HG03135 (cell line): ENCODE data around the gene IL10RA.
A peak's percentile ranks its signal among the peaks of the same experiment; 100 is the strongest.

Source experiments
- ATAC-seq: cut with Tn5 transposase; IDR thresholded peaks from one replicate; pipeline ENCODE4 v1.9.1; 2021; ENCODE audit warnings: mild to moderate bottlenecking, moderate library complexity; ENCODE audit not compliant: unreplicated experiment

IL10RA gene

DNA sequence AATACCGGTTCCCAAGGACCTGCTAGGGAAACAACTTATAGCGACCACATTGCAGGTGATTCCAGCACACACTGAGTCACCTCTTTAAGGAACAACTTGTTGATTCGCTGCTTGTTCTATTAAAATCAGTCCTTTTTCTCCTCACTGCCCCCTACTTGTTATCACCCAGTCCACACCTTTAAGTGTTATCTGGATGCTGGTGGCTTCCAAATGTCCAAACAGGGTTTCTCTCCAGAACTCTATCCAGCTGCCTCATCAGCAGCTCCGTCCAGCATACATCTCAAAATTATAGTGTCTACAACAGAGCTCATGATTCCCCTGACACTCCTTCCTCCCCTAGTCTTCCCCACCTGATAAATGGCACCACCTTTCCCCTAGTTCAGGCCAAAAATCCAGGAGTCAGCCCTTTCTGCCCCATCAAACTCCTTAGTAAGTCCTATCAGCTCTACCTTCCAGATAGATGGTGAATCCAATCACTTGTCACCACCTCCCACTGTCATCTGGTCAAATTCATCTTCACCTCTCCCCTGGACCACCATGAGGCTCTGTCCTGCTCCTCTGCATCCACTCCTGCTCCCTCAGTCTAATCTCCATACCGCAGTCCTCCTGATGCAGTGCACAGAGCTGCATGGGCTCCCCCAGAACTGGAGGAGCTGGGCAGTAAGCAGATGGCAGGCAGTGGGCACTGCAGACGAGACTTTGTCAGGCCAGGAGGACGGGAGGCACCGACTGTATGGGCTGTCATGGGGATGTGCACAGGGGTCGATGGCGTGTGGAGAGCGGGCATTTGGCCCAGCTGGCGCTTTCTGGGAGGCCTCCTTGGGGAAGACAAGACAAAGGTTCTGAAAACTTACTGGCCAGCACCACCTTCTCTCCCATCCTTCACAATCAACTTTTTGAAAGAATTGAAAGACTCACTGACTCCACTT is 19.3 kb downstream of the IL10RA start:
- ATAC-seq: no peak

DNA sequence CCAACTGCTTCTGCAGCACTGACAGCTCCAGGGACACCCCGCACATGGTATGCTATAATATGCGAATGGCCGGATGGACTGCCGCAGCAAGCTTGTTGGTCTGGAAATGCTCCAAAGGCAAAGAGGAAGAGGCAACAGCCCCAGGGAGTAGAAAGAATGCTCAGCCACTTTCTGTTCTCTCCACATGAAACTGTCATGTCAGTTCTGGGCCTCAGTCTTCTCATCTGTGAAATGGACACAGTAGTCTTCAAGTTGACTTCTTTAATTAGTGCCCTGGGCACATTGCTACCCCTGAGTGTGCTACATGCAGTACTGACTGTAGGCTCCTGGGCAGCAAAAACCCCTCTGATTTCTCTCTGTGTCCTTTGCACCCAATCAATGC is 19.9 kb downstream of the IL10RA start:
- ATAC-seq: no peak

DNA sequence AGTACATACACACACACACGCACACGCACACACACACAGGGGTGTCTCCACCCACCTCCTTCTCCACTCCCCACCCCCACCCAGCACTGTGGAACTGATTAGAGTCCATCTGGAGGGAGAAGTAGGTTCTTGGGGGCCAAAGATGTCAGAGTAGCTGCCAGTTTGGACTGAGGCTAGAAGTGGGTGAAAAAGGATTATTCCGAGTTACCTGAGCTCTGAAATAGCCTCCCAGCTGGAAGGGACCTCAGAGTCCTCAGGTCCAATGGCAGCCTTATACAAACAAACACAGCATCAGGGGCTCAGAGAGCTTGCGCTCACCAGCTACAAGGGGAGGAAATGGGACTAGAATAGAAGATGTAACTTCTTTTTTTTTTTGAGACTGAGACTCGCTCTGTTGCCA is 20.8 kb downstream of the IL10RA start:
- no peak for ATAC-seq

DNA sequence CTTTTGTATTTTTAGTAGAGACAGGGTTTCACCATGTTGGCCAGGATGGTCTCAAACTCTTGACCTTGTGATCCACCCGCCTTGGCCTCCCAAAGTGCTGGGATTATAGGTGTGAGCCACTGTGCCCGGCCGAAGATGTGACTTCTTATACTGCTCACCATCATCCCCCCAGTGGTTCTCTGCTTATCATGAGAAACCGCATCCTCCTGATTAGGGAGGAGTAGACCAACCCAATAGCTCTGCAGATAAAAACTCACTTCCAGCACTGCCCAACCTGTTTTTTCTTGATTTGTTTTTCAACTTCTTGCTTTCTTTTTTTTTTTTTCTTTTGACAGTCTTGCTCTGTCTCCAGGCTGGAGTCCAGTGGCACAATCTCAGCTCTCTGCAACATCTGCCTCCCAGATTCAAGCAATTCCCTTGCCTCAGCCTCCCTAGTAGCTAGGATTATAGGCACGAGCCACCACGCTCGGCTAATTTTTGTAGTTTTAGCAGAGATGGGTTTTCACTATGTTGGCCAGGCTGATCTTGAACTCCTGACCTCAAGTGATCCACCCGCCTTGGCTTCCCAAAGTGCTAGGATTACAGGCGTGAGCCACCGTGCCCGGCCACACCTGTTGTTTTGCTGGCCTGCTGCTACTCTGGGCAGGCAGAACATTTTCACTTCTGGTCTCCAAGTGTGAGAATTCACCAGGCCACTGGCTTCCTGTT is 21.5 kb downstream of the IL10RA start:
- peak; percentile 41 for ATAC-seq

DNA sequence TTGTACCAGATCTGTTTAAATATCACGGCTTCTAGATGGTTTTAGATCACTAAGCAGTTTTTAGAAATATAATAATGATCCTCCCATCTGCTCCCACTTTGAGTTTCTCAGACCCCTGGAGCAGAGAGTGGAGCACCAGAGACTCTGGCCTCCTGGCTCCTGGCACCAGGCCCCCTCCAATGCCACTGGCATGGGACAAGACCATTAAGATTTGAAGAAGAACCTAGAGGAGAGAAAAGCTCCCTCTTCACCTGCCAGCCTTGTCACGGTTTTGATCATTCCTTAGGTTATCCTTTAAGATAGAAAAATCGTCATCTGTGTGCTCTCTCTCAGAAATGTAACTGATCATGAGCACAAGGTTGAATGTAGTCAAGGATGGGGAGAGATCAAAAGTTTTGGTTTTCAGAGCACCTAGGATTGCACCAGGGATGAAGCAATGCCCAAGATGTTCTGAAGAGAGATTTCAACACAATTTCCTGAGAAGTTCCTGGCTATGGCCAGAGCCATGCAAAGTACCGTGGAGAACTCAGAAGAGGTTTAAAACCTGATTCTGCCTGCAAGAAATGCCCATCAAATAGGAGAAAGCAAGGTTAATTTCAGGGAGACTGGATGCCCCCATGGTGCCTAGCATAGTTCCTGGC is 22.2 kb downstream of the IL10RA start:
- no peak for ATAC-seq

DNA sequence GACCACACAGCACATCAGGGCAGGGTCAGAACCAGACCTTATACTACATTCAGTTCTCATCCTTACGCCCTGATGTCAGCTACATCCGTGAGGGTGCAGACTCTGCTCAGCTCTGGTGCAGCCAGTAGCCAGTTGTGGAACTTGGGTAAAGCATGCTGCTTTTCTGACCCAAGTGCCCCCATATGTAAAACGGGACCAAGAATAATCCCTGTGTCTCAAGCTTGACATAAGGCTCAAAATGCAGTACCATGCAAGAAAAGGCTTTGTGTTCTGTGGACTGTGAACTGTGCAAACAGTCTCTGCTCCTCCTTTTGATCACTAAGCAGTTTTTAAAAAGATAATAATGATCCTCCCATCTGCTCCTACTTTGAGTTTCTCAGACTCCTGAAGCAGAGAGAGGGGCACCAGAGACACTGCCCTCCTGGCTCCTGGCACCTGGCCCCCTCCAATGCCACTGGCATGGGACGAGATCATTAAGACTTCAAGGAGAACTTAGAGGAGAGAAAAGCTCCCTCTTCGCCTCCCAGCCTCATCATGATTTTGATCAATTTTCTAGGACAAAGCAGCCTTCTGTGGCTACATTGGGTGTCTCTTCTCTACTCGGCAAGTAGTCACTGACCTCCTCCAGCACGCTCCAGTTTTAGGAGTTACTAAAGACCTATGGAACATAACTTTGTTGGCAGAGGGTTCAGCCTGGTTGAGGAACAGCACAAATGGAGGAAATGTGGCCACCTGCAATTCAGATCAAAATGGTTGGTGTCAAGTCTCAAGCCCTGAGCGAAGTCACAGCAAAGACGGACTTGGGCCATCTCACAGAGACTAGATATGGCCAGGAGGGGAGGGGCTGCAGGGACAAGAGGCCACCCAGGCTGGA is 23.9 kb downstream of the IL10RA start:
- ATAC-seq: no peak

DNA sequence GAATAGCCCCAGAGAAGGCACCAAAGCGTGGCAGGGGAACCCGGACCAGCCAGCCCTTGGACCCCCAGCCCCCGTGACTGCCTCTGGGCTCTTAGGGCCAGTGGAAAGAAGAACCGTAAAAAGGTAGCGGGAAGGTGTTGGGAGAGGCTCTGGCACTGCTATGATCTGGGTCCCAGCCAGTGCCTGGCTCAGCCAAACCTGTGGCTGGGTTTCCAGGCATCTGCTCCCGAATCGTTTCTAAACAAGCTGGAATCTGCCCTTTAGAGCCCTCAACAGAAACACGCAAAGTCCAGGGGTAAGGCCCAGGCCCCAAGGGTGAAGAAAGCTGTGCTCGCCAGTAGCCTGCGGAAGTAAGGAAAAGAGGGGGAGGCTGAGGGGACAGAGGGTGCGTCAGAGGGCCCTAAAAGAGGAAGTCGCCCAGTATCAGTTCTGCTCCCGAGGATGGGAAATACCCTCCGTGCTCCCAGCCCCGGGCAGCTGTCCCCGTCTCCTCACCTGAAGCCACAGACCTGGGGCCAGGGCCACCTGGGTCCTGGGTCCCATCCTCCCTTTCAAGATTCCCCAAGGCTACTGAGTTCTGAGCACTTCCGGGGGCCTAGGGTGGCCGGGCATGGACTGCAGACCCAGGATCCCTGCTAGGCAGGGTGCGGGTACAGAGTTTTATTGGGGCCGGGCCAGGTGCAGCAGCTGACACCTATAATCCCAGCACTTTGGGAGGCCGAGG is 24.7 kb downstream of the IL10RA start:
- peak; percentile 78 for ATAC-seq

DNA sequence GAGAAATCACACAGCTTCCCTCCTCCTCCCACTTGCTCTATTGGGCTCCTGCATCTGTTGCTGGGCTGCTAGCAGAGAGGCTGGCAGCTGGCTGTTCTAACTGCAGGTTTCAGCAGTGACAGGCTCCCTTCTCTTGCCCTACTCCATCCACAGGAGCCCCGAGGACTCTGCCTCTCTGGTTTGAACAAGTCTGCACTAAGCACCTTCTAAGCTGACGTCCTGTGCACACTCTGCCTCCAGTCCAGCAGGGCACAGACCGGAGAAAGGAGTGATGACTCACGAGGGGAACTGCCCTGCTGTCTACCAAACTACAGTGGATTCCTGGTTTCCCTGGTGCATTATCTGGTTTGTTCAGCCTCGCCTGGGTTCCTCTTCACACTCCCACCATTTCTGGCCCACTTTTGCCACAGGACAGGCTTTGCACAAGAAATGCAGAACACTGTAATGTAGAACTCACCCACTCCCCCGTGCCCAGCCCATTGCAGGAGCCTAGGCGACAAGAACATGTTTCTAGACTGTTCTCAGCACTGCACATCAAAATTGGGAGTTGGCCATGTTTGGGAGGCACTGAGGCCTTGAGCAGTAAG is 26.0 kb downstream of the IL10RA start:
- no peak for ATAC-seq

DNA sequence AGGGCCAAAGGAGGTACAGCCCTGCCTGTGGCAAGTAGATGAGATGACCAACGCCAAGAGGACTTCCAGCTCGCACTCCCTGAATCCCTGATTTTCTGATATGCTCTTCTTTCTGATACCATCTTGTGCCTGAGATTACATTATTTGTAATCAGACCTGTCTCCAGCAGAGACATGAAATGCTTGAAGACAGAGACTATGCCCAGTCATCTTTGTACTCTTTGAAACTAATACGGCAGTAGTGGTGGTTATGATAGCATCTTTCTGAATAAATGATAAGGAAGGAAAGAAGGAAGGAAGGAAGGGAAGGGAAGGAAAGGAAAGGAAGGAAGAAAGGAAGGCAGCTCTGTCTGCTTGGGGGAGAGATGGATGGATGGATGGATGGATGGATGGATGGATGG is 27.8 kb downstream of the IL10RA start:
- ATAC-seq: no peak

DNA sequence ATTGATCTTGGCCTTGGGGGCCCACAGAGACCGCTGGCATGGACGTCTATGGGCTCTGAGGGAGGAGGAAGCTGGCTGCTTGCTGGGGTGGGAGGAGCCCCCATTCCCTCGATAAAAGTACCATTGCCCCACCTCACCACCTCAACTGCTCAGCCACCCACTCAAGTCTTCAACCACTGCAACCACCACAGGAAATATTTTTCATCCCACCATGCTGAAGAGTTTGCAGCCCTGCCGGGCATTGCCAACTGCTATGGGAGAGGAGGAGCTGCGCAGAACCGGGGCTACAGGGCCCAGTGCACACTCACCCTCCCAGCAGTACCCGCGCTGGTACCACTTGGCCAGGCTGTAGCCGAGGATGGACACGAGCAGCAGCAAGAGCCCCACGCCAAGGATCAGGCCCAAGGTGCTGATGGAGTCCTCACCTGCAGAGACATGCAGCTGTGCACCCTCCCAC is 29.2 kb downstream of the IL10RA start:
- no peak for ATAC-seq

DNA sequence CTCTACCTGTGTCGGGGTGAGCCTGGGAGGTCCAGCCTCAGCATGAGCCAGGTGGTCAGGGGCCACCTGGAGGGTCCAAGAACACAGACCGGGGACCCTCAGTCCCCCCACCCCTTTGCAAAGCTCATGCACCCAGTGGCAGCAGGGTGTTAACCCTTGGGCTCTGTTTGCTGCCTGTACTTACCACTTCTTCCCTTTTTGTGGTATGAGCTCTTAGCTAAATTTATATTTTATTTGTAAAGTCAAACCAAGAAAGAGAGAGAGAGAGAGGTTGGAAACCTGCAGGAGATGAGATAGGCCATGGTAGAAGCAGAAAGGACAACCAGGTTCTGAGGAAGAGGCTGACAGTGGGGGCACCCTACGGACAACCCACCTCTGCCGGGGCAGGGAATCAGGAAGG is 29.9 kb downstream of the IL10RA start:
- ATAC-seq: no peak

DNA sequence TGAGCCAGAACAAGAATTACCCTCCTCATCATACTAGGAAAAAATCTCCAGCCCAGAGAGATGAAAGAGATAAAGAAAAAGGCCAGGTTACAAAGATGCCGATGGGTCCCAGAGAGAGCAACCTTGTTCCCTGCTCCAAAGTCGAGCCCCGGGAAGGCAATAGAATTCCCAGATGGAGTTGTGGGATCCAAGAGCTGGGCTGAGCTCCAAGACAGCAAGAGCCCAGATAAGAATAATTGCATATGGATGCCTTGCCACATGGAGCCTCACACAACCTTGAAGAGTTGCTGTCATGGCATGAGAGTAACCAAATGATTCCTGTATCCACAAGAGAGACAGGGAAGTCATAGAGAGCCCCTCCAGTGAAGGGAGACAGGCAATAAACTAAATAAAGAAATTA is 30.9 kb downstream of the IL10RA start:
- ATAC-seq: no peak

DNA sequence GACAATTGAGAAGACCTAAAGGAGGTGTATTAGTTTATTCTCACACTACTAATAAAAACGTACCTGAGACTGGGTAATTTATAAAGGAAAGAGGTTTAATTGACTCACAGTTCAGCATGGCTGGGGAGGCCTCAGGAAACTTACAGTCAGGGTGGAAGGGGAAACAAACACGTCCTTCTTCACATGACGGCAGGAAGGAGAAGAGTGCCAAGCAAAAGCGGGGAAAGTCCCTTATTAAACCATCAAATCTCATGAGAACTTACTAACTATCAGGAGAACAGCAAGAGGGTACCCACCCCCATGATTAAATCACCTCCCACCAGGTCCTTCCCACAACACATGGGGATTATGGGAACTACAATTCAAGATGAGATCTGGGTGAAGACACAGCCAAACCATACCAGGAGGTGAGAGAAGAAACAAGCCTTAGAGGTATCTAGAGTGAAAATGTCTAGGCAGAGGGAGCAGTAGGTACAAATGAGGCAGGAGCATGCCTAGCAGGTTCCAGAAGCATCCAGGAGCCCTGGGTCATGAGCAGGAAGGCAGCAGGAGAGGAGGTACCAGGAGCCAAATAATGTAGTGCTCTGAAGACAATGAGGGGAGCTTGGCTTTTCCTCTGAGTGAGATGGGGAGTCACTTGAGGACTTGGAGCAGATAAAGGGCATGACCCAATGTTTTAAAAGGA is 31.6 kb downstream of the IL10RA start:
- no peak for ATAC-seq

DNA sequence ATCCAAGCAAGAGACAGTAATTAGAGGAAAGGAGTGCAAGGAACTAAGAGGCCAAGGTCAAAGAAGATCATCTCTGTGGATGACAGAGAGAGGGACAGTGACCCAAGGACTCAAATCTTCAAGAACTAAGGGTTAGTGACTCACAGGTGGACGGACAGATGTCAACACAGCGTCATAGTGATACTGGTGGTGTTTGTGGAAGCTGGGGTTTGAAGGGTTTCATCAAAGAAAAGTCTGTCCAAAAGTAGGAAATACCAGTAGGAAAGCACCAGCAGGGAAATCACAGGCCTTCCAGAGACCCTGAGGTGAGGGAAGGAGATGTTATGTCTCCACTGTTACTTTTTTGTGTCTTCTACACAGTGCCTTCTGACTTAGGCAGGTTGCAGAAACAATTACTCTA is 32.2 kb downstream of the IL10RA start:
- no peak for ATAC-seq

DNA sequence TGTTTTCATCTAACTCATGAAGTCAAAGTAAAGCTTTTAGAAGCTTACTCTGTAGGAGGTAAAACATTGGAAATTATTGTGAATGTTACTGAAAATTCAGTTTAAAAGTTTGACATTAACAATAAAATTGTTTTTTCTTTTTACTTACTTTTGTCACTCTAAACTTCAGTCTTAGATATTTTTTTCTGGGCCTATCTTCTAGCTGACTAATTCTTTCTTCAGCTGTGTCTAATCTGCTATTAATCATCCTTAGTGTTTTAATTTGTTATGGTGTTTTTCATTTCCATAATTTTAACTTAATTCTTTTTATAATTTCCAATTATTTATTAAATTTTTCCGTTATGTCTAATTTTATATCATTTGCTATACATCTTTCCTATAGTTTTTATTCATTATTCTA is 35.0 kb downstream of the IL10RA start:
- no peak for ATAC-seq

DNA sequence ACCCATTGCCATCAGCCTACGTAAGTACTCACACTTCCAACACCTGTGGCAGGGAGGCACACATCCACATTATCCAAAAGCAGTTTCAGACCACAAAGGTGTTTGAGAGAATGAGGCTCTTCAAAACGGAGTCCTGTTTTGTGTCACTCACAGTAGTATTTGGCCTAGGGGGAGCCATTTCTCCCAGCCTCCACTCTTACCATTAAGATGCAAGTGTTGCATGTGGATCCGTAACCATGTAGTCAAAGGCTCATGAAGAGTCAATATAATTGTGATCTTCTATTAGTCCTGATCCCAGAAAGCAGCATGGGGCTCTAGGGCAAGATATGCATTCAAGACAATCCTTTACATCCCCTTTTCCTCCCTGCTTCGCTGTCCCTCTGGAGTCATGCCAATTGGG is 41.5 kb downstream of the IL10RA start:
- ATAC-seq: no peak

DNA sequence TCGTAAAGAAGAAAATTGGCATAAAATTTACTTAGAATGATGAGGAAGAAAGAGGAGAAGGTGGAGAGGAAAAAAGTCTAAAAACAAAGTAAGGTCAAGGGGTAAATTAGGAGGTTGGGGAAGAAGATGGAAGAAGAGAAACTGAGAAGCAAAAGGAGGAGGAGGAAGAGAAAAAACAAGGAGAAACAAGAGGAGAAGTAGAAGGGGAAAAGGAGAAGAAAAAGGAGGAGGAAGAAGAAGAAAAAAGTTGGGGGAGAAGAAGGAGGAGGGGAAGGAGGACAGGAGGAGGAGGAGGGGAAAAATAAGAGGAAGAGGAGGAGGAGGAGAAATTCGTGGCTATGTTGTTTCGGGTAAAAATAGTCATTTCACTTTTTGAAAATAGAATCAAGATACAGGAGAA is 42.4 kb downstream of the IL10RA start:
- no peak for ATAC-seq

DNA sequence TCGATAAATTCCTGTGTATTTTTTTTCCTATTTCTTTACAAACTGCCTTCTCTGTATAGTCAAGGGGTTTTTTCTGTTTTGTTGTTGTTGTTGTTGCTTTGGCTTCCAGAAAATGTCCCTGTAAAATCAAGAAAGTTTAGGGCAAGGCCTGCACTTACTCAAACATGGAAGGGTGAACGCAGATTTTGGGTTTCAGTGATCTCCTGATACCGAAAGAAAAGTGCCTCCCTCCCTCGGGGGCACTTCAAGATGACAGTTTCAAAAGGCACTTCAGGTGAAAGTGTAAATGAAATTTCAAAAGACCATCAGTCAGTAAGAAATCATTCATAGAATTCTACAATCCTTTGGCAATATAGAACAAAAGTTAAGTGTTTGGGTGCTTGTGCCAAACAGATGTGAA is 47.2 kb downstream of the IL10RA start:
- no peak for ATAC-seq

DNA sequence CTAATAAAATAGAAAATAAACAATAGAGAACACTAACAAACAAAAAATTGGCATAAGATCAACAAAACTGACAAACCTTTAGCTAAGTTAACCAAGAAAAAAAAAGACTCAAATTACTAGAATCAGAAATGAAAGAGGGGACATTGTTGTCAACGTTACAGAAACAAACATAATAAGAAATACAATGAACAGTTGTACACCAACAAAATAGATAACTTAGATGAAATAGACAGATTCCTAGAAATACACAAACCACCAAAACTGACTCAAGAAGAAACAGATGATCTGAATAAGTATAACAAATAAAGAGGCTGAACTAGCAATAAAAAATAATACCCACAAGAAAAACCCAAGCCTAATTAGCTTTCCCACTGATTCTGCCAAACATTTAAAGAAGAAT is 55.9 kb downstream of the IL10RA start:
- ATAC-seq: no peak
